RWPE1 (cell line): Measurements from ENCODE around the gene FGF10.

Experiments
- CTCF ChIA-PET: fragments of 350-600 bp; sonication (Branson Sonifier 250); formaldehyde crosslinking; extraction: SDS; loops from one replicate; lab custom pipeline; 2021; lab: Yijun Ruan, JAX
- POLR2A ChIA-PET: fragments of 400-600 bp; formaldehyde crosslinking; extraction: SDS; loops from one replicate; lab custom pipeline; 2020; ENCODE audit warnings: antibody characterized with exemption; ENCODE audit not compliant: low non-redundant PET; lab: Yijun Ruan, JAX
- DNase-seq: peaks from one replicate; pipeline ENCODE4 v3.0.0; 2012; ENCODE audit warnings: low spot score
- H3K27ac ChIP-seq: fragments of 450-650 bp; 2 replicates; pipeline ENCODE4 v1.5.1; 2017
- CTCF ChIP-seq: fragments of 450-650 bp; conservative IDR thresholded peaks from 2 replicates; pipeline ENCODE4 v1.5.1; 2017; ENCODE audit warnings: low read depth, mild to moderate bottlenecking

FGF10 gene

GRCh38 chr5:44294516-44294915 is 94.7 kb downstream of the FGF10 start:
- no peak overlapping the region for H3K27ac ChIP-seq
- CTCF ChIA-PET = no interaction called here
- no peak for DNase-seq
- no peak for TF ChIP-seq CTCF
- POLR2A ChIA-PET = no interaction called here

- ChIA-PET CTCF (no interaction called here), POLR2A (no interaction called here)
- H3K27ac ChIP-seq = no peak overlapping the region
- no peak for TF ChIP-seq CTCF
- no peak for DNase-seq
Observed at GRCh38 chr5:44292736-44293135, 96.5 kb downstream of the FGF10 start.

- DNase-seq = no peak
- ChIA-PET POLR2A (no interaction called here), CTCF (no interaction called here)
- no peak for TF ChIP-seq CTCF
- H3K27ac ChIP-seq = no peak overlapping the region
Observed at GRCh38 chr5:44278469-44278868, 110.8 kb downstream of the FGF10 start.

- DNase-seq = no peak
- no peak overlapping the region for H3K27ac ChIP-seq
- CTCF ChIA-PET = no interaction called here
- POLR2A ChIA-PET = no interaction called here
- TF ChIP-seq CTCF = no peak
Observed at GRCh38 chr5:44275908-44276307, 113.3 kb downstream of the FGF10 start.

GRCh38 chr5:44275329-44275728 is 113.9 kb downstream of the FGF10 start:
- no peak for DNase-seq
- ChIA-PET POLR2A (no interaction called here), CTCF (interaction anchor here (0.6 kb wide), 1 partner anchor 83 kb away, joined by 3 read pairs; no protein-coding TSS in a partner anchor)
- TF ChIP-seq CTCF = no peak
- no peak overlapping the region for H3K27ac ChIP-seq

- ChIA-PET POLR2A (no interaction called here), CTCF (no interaction called here)
- no peak overlapping the region for H3K27ac ChIP-seq
- DNase-seq = no peak
- TF ChIP-seq CTCF = no peak
Observed at GRCh38 chr5:44267909-44268308, 121.3 kb downstream of the FGF10 start.
